DOHH2 (cell line): ENCODE data around the gene TSTD1.

ENCODE experiments used
- H3F3A ChIP-seq: fragments of 200-600 bp; sonication (generic), shearing (Covaris generic); 2 replicates; pipeline ENCODE4 v1.6.0; 2016; ENCODE audit warnings: antibody characterized with exemption, mild to moderate bottlenecking; ENCODE audit not compliant: control insufficient read depth, insufficient read depth
- H3K27ac ChIP-seq: fragments of 200-600 bp; sonication (generic); 2 replicates; pipeline ENCODE4 v1.5.1; 2014; ENCODE audit warnings: low read depth, mild to moderate bottlenecking, low read length, moderate library complexity
- H3K27me3 ChIP-seq: fragments of 200-600 bp; sonication (generic); 2 replicates; pipeline ENCODE4 v1.6.1; 2014; ENCODE audit warnings: mild to moderate bottlenecking, low read length, mixed read lengths; ENCODE audit not compliant: control insufficient read depth
- H3K36me3 ChIP-seq: fragments of 200-600 bp; sonication (generic); 2 replicates; pipeline ENCODE4 v1.6.1; 2014; ENCODE audit warnings: mild to moderate bottlenecking, low read length, moderate library complexity, mixed read lengths; ENCODE audit not compliant: control insufficient read depth
- H3K4me1 ChIP-seq: fragments of 200-600 bp; sonication (generic); 2 replicates; pipeline ENCODE4 v1.6.1; 2014; ENCODE audit warnings: mild to moderate bottlenecking, low read length, mixed read lengths; ENCODE audit not compliant: control insufficient read depth
- H3K4me2 ChIP-seq: fragments of 200-600 bp; sonication (generic); 2 replicates; pipeline ENCODE4 v1.6.0; 2014; ENCODE audit warnings: mild to moderate bottlenecking, low read length, moderate library complexity
- H3K4me3 ChIP-seq: fragments of 200-600 bp; sonication (generic); 2 replicates; pipeline ENCODE4 v1.5.1; 2014; ENCODE audit warnings: mild to moderate bottlenecking, low read length, mixed read lengths
- H3K79me2 ChIP-seq: fragments of 200-600 bp; sonication (generic); 2 replicates; pipeline ENCODE4 v1.6.1; 2014; ENCODE audit warnings: mild to moderate bottlenecking, low read length, mixed read lengths; ENCODE audit not compliant: control insufficient read depth
- H3K9me2 ChIP-seq: fragments of 200-600 bp; sonication (generic); replicated peaks from 2 replicates; pipeline ENCODE4 v1.6.1; 2014; ENCODE audit warnings: mild to moderate bottlenecking, low read length, mixed read lengths; ENCODE audit not compliant: control insufficient read depth
- H3K9me3 ChIP-seq: fragments of 200-600 bp; sonication (generic); 2 replicates; pipeline ENCODE4 v1.6.1; 2014; ENCODE audit warnings: antibody characterized with exemption, low read length, mixed read lengths; ENCODE audit not compliant: control insufficient read depth, insufficient read depth
- H4K20me1 ChIP-seq: fragments of 200-600 bp; sonication (generic); 2 replicates; pipeline ENCODE4 v1.6.0; 2014; ENCODE audit warnings: low read depth, mild to moderate bottlenecking, antibody characterized with exemption, low read length, moderate library complexity; ENCODE audit not compliant: control insufficient read depth, insufficient read depth
- EZH2phosphoT487 ChIP-seq: fragments of 200-600 bp; sonication (generic); IDR thresholded peaks from 2 replicates; pipeline ENCODE4 v1.6.1; 2017; ENCODE audit warnings: borderline replicate concordance, mild to moderate bottlenecking, antibody characterized with exemption, low read length, moderate library complexity, mixed read lengths
- TF ChIP-seq, protein P1 (sequence below): fragments of 200-600 bp; sonication (generic); IDR thresholded peaks from one replicate; pipeline ENCODE4 v1.5.1; 2014; ENCODE audit warnings: antibody characterized with exemption, mild to moderate bottlenecking, low read depth, low read length; ENCODE audit not compliant: poor library complexity, severe bottlenecking

The TSTD1 gene

DNA sequence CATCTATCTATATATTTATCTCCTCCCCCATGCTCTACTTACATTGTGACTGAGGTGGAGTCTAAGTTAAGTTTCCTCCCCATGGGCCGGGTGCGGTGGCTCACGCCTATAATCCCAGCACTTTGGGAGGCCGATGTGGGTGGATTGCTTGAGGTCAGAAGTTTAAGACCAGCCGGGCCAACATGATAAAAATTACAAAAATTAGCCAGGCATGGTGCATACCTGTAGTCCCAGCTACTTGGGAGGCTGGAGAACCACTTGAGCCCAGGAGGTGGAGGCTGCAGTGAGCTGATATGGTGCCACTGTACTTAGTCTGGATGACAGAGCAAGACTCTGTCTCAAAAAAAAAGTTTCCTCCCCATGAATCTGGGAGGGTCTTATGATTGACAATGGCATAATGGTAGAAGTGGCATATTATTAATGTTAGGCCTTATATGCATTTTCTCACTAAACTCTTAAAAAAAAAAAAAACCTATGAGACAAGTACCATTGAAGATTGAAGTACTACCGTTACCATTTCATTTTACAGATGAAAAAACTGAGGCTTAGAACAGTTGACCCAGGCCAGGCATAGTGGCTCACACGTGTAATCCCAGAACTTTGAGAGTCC is 29.1 kb downstream of the TSTD1 start:
- TF ChIP-seq EZH2phosphoT487: no peak
- TF ChIP-seq, protein P1, sequence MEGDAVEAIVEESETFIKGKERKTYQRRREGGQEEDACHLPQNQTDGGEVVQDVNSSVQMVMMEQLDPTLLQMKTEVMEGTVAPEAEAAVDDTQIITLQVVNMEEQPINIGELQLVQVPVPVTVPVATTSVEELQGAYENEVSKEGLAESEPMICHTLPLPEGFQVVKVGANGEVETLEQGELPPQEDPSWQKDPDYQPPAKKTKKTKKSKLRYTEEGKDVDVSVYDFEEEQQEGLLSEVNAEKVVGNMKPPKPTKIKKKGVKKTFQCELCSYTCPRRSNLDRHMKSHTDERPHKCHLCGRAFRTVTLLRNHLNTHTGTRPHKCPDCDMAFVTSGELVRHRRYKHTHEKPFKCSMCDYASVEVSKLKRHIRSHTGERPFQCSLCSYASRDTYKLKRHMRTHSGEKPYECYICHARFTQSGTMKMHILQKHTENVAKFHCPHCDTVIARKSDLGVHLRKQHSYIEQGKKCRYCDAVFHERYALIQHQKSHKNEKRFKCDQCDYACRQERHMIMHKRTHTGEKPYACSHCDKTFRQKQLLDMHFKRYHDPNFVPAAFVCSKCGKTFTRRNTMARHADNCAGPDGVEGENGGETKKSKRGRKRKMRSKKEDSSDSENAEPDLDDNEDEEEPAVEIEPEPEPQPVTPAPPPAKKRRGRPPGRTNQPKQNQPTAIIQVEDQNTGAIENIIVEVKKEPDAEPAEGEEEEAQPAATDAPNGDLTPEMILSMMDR: no peak
- Histone ChIP-seq H3K9me3 (no peaks in the 10 kb centered on the region), H3K4me3 (no peak overlapping the region), H3K36me3 (0 out of 2 replicates have a peak, but pooled peaks cover 3% of the 10 kb centered on the region), H3F3A (peaks cover 6% of the 10 kb centered on the region), H3K4me2 (no peak overlapping the region), H3K79me2 (peaks cover 11% of the 10 kb centered on the region; the same call in 1 of the 2 replicates), H3K27me3 (no peaks in the 10 kb centered on the region), H3K4me1 (peaks cover 26% of the 10 kb centered on the region), H3K27ac (no peak overlapping the region), H4K20me1 (no peaks in the 10 kb centered on the region), H3K9me2 (no peaks in the 10 kb centered on the region)

DNA sequence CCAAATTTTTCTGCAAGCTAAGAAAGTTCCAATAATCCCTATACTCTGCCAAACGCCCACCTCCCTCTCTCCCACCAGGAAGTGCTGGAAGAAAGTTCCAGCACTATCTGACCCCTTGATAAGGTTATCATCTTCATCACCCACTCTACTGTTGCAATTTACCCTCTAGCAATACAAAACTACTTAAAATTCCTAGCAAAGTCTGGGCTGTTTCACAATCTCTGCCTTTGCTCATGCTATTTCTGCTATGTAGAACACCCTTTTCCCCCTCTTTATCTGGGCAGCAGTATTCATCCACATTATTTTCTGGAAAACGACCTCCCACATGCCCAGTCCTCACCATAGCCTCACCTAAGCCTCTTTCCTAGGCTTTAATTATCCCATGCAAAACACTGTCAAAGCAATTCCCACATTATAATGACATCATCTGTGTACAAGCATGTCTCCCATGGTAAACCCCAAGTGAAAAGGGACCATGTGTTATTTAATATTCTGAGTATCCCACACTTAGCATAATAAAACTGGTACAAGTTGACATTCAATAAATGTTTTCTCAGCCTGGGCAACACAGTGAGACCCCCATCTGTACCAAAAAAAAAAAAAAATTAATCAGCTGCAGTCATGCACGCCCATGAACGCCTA is 29.8 kb downstream of the TSTD1 start:
- H3K4me1 ChIP-seq: peaks cover 21% of the 10 kb centered on the region
- no peak overlapping the region for H3K4me3 ChIP-seq
- H3K9me3 ChIP-seq: no peaks in the 10 kb centered on the region
- no peak overlapping the region for H3K27ac ChIP-seq
- H3K79me2 ChIP-seq: peaks cover 9% of the 10 kb centered on the region; the same call in 1 of the 2 replicates
- H3K27me3 ChIP-seq: no peaks in the 10 kb centered on the region
- H3F3A ChIP-seq: peaks cover 4% of the 10 kb centered on the region
- no peaks in the 10 kb centered on the region for H4K20me1 ChIP-seq
- no peaks in the 10 kb centered on the region for H3K9me2 ChIP-seq
- H3K4me2 ChIP-seq: no peak overlapping the region
- no peak for TF ChIP-seq EZH2phosphoT487
- TF ChIP-seq, protein P1: no peak
- 0 out of 2 replicates have a peak, but pooled peaks cover 3% of the 10 kb centered on the region for H3K36me3 ChIP-seq

- peaks cover 5% of the 10 kb centered on the region for H3K4me1 ChIP-seq
- H3K4me3 ChIP-seq: no peak overlapping the region
- H3K4me2 ChIP-seq: no peak overlapping the region
- H3K27ac ChIP-seq: no peak overlapping the region
- 0 out of 2 replicates have a peak, but pooled peaks cover 2% of the 10 kb centered on the region for H3K79me2 ChIP-seq
- no peaks in the 10 kb centered on the region for H3K36me3 ChIP-seq
- 0 out of 2 replicates have a peak, but pooled peaks cover 3% of the 10 kb centered on the region for H3F3A ChIP-seq
- no peaks in the 10 kb centered on the region for H3K9me3 ChIP-seq
- no peaks in the 10 kb centered on the region for H3K9me2 ChIP-seq
- H4K20me1 ChIP-seq: no peaks in the 10 kb centered on the region
- H3K27me3 ChIP-seq: no peaks in the 10 kb centered on the region
- no peak for TF ChIP-seq EZH2phosphoT487
- TF ChIP-seq, protein P1: no peak
Measured at GRCh38 chr1:161007369-161007768, 31.4 kb downstream of the TSTD1 start.
